Measurements from ENCODE around the gene CYLD.
A peak's percentile ranks its signal among the peaks of the same experiment; 100 is the strongest.

The CYLD gene

GRCh38 chr16:50709980-50710379 is 31.9 kb upstream of the CYLD start:
- TF ChIP-seq, protein P1, sequence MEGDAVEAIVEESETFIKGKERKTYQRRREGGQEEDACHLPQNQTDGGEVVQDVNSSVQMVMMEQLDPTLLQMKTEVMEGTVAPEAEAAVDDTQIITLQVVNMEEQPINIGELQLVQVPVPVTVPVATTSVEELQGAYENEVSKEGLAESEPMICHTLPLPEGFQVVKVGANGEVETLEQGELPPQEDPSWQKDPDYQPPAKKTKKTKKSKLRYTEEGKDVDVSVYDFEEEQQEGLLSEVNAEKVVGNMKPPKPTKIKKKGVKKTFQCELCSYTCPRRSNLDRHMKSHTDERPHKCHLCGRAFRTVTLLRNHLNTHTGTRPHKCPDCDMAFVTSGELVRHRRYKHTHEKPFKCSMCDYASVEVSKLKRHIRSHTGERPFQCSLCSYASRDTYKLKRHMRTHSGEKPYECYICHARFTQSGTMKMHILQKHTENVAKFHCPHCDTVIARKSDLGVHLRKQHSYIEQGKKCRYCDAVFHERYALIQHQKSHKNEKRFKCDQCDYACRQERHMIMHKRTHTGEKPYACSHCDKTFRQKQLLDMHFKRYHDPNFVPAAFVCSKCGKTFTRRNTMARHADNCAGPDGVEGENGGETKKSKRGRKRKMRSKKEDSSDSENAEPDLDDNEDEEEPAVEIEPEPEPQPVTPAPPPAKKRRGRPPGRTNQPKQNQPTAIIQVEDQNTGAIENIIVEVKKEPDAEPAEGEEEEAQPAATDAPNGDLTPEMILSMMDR (IDR thresholded peaks at IDR 0.05; ENCODE audit: low read depth, low read length) = no peak
- TF ChIP-seq EZH2phosphoT487 (IDR thresholded peaks at IDR 0.05; ENCODE audit: low read depth) = no peak
- Histone ChIP-seq H3K4me3 (ENCODE audit: low read length) (peak overlapping the region; percentile 58), H3K36me3 (replicated peaks; ENCODE audit: low read depth, low read length) (peaks cover 10% of the 10 kb centered on the region), H3K4me2 (ENCODE audit: low read length) (peak overlapping the region; percentile 86), H3K79me2 (ENCODE audit: low read length) (no peaks in the 10 kb centered on the region), H2AFZ (ENCODE audit: low read depth, low read length) (no peak overlapping the region), H3K27ac (ENCODE audit: low read length) (0 out of 2 replicates have a peak overlapping the region, but pooled peaks have one; percentile 25), H4K20me1 (ENCODE audit: insufficient read depth, low read length) (no peaks in the 10 kb centered on the region), H3K4me1 (ENCODE audit: low read length) (peaks cover 49% of the 10 kb centered on the region), H3K9ac (ENCODE audit: low read length) (peak overlapping the region; percentile 25; the same call in 1 of the 2 replicates), H3K9me3 (ENCODE audit: insufficient read depth, low read length) (peaks cover 8% of the 10 kb centered on the region), H3K27me3 (ENCODE audit: low read depth, low read length) (no peaks in the 10 kb centered on the region)

- no peak overlapping the region for H3K4me2 ChIP-seq (ENCODE audit: low read length)
- no peak overlapping the region for H3K9ac ChIP-seq (ENCODE audit: low read length)
- H3K36me3 ChIP-seq (replicated peaks; ENCODE audit: low read depth, low read length) = no peaks in the 10 kb centered on the region
- no peak overlapping the region for H3K4me3 ChIP-seq (ENCODE audit: low read length)
- TF ChIP-seq EZH2phosphoT487 (IDR thresholded peaks at IDR 0.05; ENCODE audit: low read depth) = no peak
- TF ChIP-seq, protein P1 (IDR thresholded peaks at IDR 0.05; ENCODE audit: low read depth, low read length) = no peak
- H2AFZ ChIP-seq (ENCODE audit: low read depth, low read length) = no peak overlapping the region
- no peak overlapping the region for H3K27ac ChIP-seq (ENCODE audit: low read length)
- H4K20me1 ChIP-seq (ENCODE audit: insufficient read depth, low read length) = no peaks in the 10 kb centered on the region
- no peaks in the 10 kb centered on the region for H3K79me2 ChIP-seq (ENCODE audit: low read length)
- no peaks in the 10 kb centered on the region for H3K9me3 ChIP-seq (ENCODE audit: insufficient read depth, low read length)
- H3K4me1 ChIP-seq (ENCODE audit: low read length) = peaks cover 50% of the 10 kb centered on the region
- H3K27me3 ChIP-seq (ENCODE audit: low read depth, low read length) = no peaks in the 10 kb centered on the region
Measured at GRCh38 chr16:50711040-50711439, 30.8 kb upstream of the CYLD start.

DNA sequence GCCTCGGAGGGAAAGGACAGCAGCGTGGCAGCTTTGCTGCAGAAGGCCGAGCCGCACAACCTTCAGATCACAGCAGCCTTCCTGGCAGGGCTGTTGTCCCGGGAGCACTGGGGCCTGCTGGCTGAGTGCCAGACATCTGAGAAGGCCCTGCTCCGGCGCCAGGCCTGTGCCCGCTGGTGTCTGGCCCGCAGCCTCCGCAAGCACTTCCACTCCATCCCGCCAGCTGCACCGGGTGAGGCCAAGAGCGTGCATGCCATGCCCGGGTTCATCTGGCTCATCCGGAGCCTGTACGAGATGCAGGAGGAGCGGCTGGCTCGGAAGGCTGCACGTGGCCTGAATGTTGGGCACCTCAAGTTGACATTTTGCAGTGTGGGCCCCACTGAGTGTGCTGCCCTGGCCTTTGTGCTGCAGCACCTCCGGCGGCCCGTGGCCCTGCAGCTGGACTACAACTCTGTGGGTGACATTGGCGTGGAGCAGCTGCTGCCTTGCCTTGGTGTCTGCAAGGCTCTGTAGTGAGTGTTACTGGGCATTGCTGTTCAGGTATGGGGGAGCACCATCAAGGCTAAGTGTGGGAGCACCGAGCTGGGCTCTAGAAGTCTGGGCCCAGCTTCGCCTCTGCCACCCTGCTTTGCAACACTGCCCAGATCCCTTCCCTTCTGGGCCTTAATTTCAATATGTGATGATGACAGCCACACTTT is 29.9 kb upstream of the CYLD start:
- H3K4me2 ChIP-seq (ENCODE audit: low read length) = no peak overlapping the region
- no peak for TF ChIP-seq EZH2phosphoT487 (IDR thresholded peaks at IDR 0.05; ENCODE audit: low read depth)
- TF ChIP-seq, protein P1 (IDR thresholded peaks at IDR 0.05; ENCODE audit: low read depth, low read length) = no peak
- H3K9ac ChIP-seq (ENCODE audit: low read length) = no peak overlapping the region
- no peaks in the 10 kb centered on the region for H3K79me2 ChIP-seq (ENCODE audit: low read length)
- H3K36me3 ChIP-seq (replicated peaks; ENCODE audit: low read depth, low read length) = no peaks in the 10 kb centered on the region
- H3K9me3 ChIP-seq (ENCODE audit: insufficient read depth, low read length) = no peaks in the 10 kb centered on the region
- H3K27ac ChIP-seq (ENCODE audit: low read length) = no peak overlapping the region
- peaks cover 48% of the 10 kb centered on the region for H3K4me1 ChIP-seq (ENCODE audit: low read length)
- H4K20me1 ChIP-seq (ENCODE audit: insufficient read depth, low read length) = no peaks in the 10 kb centered on the region
- H3K4me3 ChIP-seq (ENCODE audit: low read length) = no peak overlapping the region
- H3K27me3 ChIP-seq (ENCODE audit: low read depth, low read length) = no peaks in the 10 kb centered on the region
- no peak overlapping the region for H2AFZ ChIP-seq (ENCODE audit: low read depth, low read length)

- no peak overlapping the region for H3K4me3 ChIP-seq (ENCODE audit: low read length)
- TF ChIP-seq, protein P1 (IDR thresholded peaks at IDR 0.05; ENCODE audit: low read depth, low read length) = no peak
- TF ChIP-seq EZH2phosphoT487 (IDR thresholded peaks at IDR 0.05; ENCODE audit: low read depth) = no peak
- no peaks in the 10 kb centered on the region for H3K36me3 ChIP-seq (replicated peaks; ENCODE audit: low read depth, low read length)
- no peaks in the 10 kb centered on the region for H3K27me3 ChIP-seq (ENCODE audit: low read depth, low read length)
- no peak overlapping the region for H3K4me2 ChIP-seq (ENCODE audit: low read length)
- H3K9me3 ChIP-seq (ENCODE audit: insufficient read depth, low read length) = no peaks in the 10 kb centered on the region
- no peak overlapping the region for H3K27ac ChIP-seq (ENCODE audit: low read length)
- H2AFZ ChIP-seq (ENCODE audit: low read depth, low read length) = no peak overlapping the region
- H4K20me1 ChIP-seq (ENCODE audit: insufficient read depth, low read length) = no peaks in the 10 kb centered on the region
- H3K4me1 ChIP-seq (ENCODE audit: low read length) = peaks cover 42% of the 10 kb centered on the region
- no peak overlapping the region for H3K9ac ChIP-seq (ENCODE audit: low read length)
- no peaks in the 10 kb centered on the region for H3K79me2 ChIP-seq (ENCODE audit: low read length)
Measured at GRCh38 chr16:50712560-50712898, 29.4 kb upstream of the CYLD start.

Measured in OCI-LY3 (cell line).